ENCODE data around the gene PTCD3.

Gene PTCD3

GRCh38 chr2:86175828-86176227 is 69.8 kb downstream of the PTCD3 start:
- Histone ChIP-seq H3K27me3 (ENCODE audit: control insufficient read depth, insufficient read depth, low read length) (no peaks in the 10 kb centered on the region), H3K4me1 (ENCODE audit: control insufficient read depth, insufficient read depth, low read length) (no peaks in the 10 kb centered on the region), H3K36me3 (ENCODE audit: control insufficient read depth, insufficient read depth, low read length) (no peaks in the 10 kb centered on the region; the same call in 1 of the 2 replicates), H3K9me3 (ENCODE audit: control insufficient read depth, insufficient read depth, low read length) (no peaks in the 10 kb centered on the region), H3K4me3 (ENCODE audit: low read length) (no peak overlapping the region), H3K27ac (ENCODE audit: low read length) (no peak overlapping the region)
- no peak for DNase-seq (ENCODE audit: low read depth, low spot score)
- WGBS (ENCODE audit: insufficient coverage, insufficient read length) = no CpG with 5 or more reads among the region's 1 CpG

- H3K4me1 ChIP-seq (ENCODE audit: control insufficient read depth, insufficient read depth, low read length) = no peaks in the 10 kb centered on the region
- H3K4me3 ChIP-seq (ENCODE audit: low read length) = no peak overlapping the region
- H3K9me3 ChIP-seq (ENCODE audit: control insufficient read depth, insufficient read depth, low read length) = no peaks in the 10 kb centered on the region
- no peaks in the 10 kb centered on the region for H3K27me3 ChIP-seq (ENCODE audit: control insufficient read depth, insufficient read depth, low read length)
- H3K36me3 ChIP-seq (ENCODE audit: control insufficient read depth, insufficient read depth, low read length) = no peaks in the 10 kb centered on the region; the same call in 1 of the 2 replicates
- H3K27ac ChIP-seq (ENCODE audit: low read length) = no peak overlapping the region
- DNase-seq (ENCODE audit: low read depth, low spot score) = no peak
Observed at GRCh38 chr2:86176597-86176996, 70.6 kb downstream of the PTCD3 start.

GRCh38 chr2:86185517-86186212 is 79.6 kb downstream of the PTCD3 start:
- Histone ChIP-seq H3K27ac (ENCODE audit: low read length) (no peak overlapping the region), H3K9me3 (ENCODE audit: control insufficient read depth, insufficient read depth, low read length) (no peaks in the 10 kb centered on the region), H3K4me1 (ENCODE audit: control insufficient read depth, insufficient read depth, low read length) (no peaks in the 10 kb centered on the region), H3K27me3 (ENCODE audit: control insufficient read depth, insufficient read depth, low read length) (no peaks in the 10 kb centered on the region), H3K36me3 (ENCODE audit: control insufficient read depth, insufficient read depth, low read length) (no peaks in the 10 kb centered on the region), H3K4me3 (ENCODE audit: low read length) (no peak overlapping the region)
- no CpG with 5 or more reads among the region's 1 CpG for WGBS (ENCODE audit: insufficient coverage, insufficient read length)
- DNase-seq (ENCODE audit: low read depth, low spot score) = no peak

DNA sequence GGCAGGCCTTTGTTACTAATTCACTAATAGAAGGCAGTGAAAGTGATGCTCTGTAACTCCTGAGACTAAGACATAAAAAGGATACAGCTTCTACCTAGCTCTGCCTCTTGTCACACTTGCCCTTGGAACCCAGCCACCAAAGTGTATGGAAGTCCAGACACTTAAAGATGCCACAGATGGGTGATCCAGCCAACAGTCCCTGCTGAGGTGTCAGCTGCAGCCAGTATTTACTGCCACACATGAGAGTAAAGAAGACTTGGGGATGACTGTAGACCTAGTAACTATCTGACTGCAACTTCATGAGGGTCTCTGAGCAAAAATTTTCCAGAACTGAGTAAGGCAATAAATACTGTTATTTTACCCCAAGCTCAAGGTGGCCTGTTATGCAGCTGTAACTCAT is 80.4 kb downstream of the PTCD3 start:
- Histone ChIP-seq H3K4me1 (ENCODE audit: control insufficient read depth, insufficient read depth, low read length) (no peaks in the 10 kb centered on the region), H3K9me3 (ENCODE audit: control insufficient read depth, insufficient read depth, low read length) (no peaks in the 10 kb centered on the region), H3K27ac (ENCODE audit: low read length) (no peak overlapping the region), H3K36me3 (ENCODE audit: control insufficient read depth, insufficient read depth, low read length) (no peaks in the 10 kb centered on the region), H3K27me3 (ENCODE audit: control insufficient read depth, insufficient read depth, low read length) (no peaks in the 10 kb centered on the region), H3K4me3 (ENCODE audit: low read length) (no peak overlapping the region)
- no peak for DNase-seq (ENCODE audit: low read depth, low spot score)

- no peak for DNase-seq (ENCODE audit: low read depth, low spot score)
- Histone ChIP-seq H3K4me1 (ENCODE audit: control insufficient read depth, insufficient read depth, low read length) (0 out of 2 replicates have a peak, but pooled peaks cover 2% of the 10 kb centered on the region), H3K36me3 (ENCODE audit: control insufficient read depth, insufficient read depth, low read length) (no peaks in the 10 kb centered on the region), H3K27me3 (ENCODE audit: control insufficient read depth, insufficient read depth, low read length) (no peaks in the 10 kb centered on the region), H3K9me3 (ENCODE audit: control insufficient read depth, insufficient read depth, low read length) (no peaks in the 10 kb centered on the region), H3K27ac (ENCODE audit: low read length) (no peak overlapping the region), H3K4me3 (ENCODE audit: low read length) (no peak overlapping the region)
- WGBS (ENCODE audit: insufficient coverage, insufficient read length) = 100% methylated on average over 3 of the region's 7 CpGs
Observed at GRCh38 chr2:86189782-86190416, 83.9 kb downstream of the PTCD3 start.
